GM20431 (cell line): ENCODE results near the gene IGSF3.

Experiments
- in situ Hi-C: fragments of 300-500 bp; cut with MseI, MboI; formaldehyde crosslinking; loops from one replicate; pipeline ENCODE4 v1.15.0; 2020; ENCODE audit warnings: low sequenced_read_pairs; ENCODE audit not compliant: unreplicated experiment

The IGSF3 gene

DNA sequence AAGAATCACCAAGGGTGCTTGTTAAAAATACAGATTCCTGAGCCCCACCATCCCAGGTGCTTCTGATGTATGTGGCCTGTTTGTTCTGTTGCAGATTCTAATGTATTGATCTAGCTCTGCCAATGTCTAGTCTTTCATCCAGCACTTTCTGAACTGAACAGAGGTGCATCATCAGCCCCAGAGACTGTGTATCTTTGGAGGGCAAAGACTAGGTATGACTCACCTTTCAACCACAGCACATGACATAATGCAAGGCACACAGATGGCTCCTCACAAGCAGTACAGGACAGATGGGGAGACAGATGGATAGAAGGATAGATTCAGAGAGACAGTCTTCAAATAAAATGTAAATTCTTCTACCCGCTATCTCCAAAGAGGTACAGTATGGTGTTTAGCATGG is 129.0 kb downstream of the IGSF3 start:
- in situ Hi-C loops = no loop called here

DNA sequence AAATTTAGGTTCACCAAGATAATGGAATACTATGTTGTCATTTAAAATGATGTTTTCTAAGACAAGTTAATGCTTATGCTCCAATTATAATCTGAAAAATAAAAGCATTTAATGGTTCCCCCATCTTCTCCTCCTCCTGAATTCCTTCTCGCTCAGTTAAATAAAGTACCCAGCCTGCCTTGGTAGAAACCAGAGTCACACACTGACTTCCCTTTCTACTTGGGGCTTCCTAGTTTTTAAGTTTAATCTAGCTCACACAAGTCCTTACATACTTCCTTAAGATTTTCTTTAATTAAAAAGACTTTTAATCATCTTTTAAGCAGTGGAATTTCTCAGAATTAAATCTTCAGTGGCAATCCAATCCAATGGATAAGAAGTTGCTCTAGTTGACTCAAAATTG is 129.6 kb downstream of the IGSF3 start:
- in situ Hi-C loops = no loop called here

DNA sequence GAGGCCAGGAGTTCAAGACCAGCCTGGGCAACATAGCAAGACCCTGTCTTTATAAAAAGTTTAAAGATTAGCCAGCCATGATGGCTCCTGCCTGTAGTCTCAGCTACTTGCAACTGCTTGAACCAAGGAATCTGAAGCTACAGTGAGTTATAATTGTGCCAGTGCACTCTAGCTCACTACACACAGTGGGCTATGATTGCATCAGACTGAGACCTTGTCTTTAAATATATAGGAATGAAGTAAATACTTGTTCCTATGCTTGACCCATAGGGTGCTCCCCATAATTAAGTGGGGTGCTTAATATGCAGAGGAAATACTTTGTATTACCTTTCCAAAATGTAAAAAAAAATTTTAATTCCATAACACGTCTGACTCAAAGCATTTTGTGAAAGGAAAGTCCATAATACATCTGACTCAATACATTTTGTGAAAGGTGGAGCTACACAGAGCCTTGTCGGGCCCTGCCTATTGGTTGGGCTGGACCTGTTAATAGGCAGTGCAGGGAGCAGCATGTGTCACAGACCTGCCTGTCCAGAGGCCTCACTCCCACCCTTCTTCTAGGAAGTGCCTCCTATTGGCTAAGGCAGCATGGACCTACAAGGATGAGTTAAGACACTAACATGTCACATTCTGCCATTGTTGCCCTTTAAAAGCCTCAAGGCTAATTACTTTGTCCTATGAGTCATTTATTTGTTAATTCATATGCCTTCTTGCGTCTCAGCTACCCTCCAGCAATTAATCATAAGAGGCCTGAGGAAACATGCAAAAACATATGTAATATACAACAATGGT is 130.3 kb downstream of the IGSF3 start:
- in situ Hi-C loops = no loop called here

DNA sequence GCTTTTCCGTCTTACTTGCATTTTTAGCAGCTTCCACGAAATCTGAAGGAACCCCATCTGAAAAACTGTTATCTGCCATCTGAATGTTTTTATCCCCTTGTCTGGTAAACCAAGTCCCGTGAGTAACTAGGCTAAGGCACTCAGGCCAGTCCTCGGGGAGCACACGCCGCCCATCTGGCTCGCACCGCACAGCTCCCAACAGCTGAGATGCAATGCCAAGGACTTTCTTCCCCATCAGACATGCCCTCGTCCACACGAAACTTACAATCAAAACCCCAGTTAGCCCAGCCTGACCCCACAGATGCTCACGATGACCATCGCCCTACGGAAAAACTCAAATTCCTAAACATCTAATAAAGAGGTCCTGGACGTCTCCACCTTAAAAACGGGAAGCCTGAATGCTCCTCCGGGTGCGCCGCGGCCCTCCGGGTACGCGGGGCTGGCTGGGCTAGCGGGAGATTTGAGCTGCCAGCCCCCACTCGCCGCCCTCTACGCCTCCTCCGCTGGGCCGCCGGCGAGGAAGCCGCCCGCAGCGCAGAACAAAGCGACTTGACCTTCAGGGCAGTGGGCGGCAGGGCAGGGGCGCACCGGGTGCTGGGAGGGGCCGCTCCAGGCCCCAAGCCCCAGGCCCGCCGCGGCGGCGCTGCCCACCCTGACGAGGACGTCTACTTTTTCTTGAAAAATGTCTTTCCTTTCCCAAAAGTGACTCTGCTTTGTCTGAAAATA is 133.4 kb downstream of the IGSF3 start:
- in situ Hi-C loops = no loop called here

DNA sequence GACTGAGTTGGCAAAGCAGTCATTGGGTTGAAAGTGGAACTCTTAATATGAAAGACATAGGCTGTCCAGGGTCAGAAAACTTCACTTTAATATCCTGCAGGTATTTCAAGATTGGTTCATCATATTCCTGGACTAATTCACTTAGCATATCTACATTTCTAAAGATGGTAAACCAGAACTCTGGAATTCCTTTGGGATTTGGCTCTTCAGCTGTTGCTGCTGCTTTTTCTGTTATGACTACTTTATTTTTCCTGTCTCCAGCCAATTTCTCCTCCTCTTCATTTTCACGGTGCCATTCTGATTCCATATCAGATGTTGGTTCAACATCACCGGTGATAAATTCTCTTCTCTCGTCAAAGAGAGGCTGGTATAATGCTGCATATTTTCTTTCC is 134.1 kb downstream of the IGSF3 start:
- in situ Hi-C loops = no loop called here

DNA sequence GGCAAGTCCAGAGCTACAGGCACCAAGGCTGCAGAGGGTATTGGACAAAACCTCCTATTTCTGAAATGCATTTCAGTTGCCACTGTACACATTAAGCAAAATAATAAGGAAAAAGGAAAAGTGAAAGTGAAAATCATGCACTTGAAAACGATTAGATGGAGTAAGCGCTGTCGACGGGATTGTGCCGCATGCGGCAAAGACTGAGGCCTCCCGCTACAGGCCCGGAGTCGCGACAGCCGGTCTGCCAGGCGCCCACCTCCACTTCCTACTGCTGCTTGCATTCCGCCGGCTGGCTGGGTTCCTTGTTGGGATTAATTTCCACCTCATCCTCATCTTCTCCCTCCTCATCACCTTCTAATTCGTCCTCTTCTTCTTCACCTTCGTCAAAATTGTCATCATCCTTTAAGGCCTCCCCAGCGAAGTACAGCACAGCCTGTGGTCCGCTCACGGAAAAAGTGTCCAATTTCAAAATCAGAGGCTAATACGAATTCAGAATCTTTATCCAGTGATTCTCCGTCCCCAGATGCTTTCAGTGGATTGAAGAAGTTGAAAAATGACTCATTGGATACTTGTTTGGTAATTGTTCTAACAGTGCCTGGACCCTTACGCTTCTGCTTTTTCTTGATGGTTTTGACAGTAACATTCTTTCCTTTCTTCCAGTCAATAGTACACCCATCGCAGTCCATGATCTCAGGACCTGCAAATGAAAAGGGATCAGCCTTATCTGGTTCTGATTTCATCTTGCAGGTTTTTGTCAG is 134.7 kb downstream of the IGSF3 start:
- in situ Hi-C loops = no loop called here

DNA sequence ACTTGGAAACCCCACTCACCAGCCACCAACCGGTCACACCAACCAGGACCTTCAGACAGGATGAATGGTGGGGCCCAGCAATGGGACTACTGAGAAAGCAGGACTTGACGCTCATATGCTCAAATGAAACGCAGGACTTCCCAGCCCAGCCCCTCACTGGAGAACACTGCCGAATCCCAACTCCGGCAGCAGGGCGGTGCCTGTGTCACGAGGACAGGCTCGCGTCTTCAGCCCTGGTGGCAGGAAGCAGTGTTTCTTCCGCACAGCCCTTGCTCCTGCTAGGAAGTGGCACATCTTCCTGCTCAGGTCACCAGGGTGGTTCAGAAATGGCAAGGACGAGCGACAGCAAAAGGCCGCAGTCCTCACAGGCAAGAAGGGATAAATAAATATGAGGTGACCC is 135.6 kb downstream of the IGSF3 start:
- in situ Hi-C loops = no loop called here

DNA sequence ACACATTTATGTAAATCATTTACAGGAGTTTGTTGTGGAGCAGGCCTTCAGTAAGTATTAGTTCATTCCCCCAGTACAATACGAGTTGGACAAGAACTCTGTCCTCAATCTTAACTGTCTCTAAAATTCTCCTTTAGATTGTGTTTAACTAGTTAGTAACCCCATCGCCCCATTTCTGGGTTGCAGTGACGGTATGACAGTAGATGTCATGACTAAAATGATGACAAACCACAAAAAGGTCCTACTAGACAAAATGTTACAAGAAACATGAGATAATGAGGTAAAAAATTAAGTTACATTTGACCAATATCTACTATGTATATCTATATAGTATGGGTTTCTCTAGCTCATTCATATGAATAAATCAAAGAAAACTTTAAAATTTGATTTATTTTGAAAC is 137.9 kb downstream of the IGSF3 start:
- in situ Hi-C loops = no loop called here

DNA sequence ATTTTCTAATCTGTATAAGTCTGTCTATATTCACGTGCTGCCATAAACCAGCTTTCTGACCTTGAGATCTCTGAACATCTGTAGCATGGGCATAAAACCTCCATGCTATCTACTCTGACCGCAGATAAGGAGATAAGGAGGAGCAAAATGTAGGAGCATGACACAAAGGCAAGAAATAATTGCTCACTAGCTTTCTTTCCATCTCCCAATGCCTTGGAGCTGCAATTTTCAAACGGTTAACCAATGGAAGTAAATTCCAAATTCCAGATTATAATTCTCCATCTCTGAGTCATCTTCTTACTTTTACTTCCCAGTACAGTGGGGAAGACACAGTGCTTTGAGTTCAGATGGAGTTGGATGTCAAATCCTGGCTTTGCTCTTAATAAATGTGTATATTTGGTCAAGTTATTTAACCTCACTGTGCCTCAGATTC is 138.3 kb downstream of the IGSF3 start:
- in situ Hi-C loops = no loop called here

DNA sequence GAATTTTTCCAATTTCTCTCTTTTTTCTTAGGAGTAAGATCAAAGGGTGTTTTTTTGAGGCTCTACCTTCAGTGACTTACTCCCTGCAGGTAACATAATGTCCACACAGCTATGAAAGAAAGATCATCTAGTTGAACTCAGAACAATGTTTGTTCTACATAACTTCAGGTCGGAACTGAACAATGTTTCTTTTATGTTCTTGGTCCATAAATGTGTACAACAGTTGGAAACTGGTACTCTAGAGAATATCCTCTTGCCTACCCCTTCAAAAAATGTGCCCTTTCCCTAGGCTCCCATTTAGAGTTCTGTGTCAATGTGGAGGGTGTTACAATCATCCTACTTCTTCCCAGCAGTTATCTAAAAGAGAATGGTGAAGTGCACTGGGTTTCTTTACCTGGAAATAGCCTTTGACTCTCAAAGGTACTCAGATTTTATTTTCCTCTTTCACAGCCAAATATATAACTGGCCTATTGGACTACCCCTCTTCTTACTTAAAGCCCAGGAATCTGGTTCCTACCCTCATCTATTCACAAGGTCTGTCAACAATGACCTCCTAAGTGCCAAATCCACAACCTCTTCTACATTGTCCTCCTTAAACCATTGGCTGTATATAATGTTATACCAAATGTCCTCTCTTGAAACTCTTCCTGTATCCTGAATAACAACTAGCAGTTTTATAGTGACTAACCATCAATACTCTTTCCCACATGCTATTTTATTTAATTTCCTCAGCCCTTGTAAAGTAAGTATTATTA is 139.0 kb downstream of the IGSF3 start:
- in situ Hi-C loops = no loop called here

DNA sequence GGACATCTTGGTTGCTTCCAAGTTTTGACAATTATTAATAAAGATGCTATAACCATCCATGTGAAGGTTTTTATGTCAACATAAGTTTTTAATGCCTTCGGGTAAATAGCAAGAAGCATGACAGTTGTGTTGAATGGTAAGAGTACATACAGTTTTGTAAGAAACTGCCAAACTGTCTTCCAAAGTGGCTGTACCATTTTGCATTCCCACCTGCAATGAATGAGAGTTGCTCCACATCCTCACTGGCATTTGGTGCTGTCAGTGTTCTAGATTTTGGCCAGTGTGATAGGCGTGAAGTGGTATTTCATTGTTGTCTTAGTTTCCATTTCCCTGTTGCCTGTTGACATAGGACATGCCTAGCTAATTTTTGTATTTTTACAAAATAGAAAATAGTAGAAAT is 142.1 kb downstream of the IGSF3 start:
- in situ Hi-C loops = no loop called here
